Type B pancreatic cell (in vitro differentiated cells): ENCODE data around the gene KIF6. TPM values are rescaled to one million over a fixed set of nuclear protein-coding genes. Genes with fewer than 3 reads are reported as not detected.

Experiments
- DNase-seq: peaks from one replicate; pipeline ENCODE4 v3.0.0; 2021; ENCODE audit warnings: mixed read lengths; ENCODE audit not compliant: unreplicated experiment; ENCODE audit errors: extremely low spot score
- H3K27ac Mint-ChIP-seq: 2 replicates; pipeline ENCODE4 v1.8.0; 2021; ENCODE audit warnings: mild to moderate bottlenecking, mixed read lengths
- H3K27me3 Mint-ChIP-seq: 2 replicates; pipeline ENCODE4 v1.8.0; 2021; ENCODE audit warnings: mixed read lengths
- H3K36me3 Mint-ChIP-seq: 2 replicates; pipeline ENCODE4 v1.8.0; 2021; ENCODE audit warnings: mixed read lengths
- H3K4me1 Mint-ChIP-seq: one replicate; pipeline ENCODE4 v1.8.0; 2021; ENCODE audit warnings: mixed read lengths; ENCODE audit not compliant: unreplicated experiment
- H3K4me3 Mint-ChIP-seq: 2 replicates; pipeline ENCODE4 v1.8.0; 2021; ENCODE audit warnings: mild to moderate bottlenecking, mixed read lengths
- H3K9me3 Mint-ChIP-seq: 2 replicates; pipeline ENCODE4 v1.8.0; 2021; ENCODE audit warnings: mixed read lengths
- CTCF ChIP-seq: fragments of 200-600 bp; sonication (generic); conservative IDR thresholded peaks from 2 replicates; pipeline ENCODE4 v1.5.0; 2021; ENCODE audit warnings: antibody characterized with exemption, mild to moderate bottlenecking
- total RNA-seq: library from RNA; stranded (reverse); gene quantifications from 2 replicates; pipeline ENCODE4 v1.2.1, GENCODE V29; 2021; ENCODE audit warnings: low replicate concordance

The KIF6 gene
- total RNA-seq, 1 donor from 2014 or later: 3.3 TPM

GRCh38 chr6:39453241-39453640 is 272.0 kb downstream of the KIF6 start:
- Mint-ChIP-seq H3K36me3 (peaks cover 4% of the 10 kb centered on the region), H3K4me1 (no peaks in the 10 kb centered on the region), H3K9me3 (peaks cover 12% of the 10 kb centered on the region), H3K27me3 (peaks cover 10% of the 10 kb centered on the region), H3K27ac (no peak overlapping the region), H3K4me3 (no peak overlapping the region)
- DNase-seq: no peak
- no peak for TF ChIP-seq CTCF

- Mint-ChIP-seq H3K27me3 (peaks cover 10% of the 10 kb centered on the region), H3K36me3 (peaks cover 4% of the 10 kb centered on the region), H3K4me1 (no peaks in the 10 kb centered on the region), H3K9me3 (peaks cover 12% of the 10 kb centered on the region), H3K4me3 (no peak overlapping the region), H3K27ac (no peak overlapping the region)
- DNase-seq: no peak
- no peak for TF ChIP-seq CTCF
These were observed 272.7 kb downstream of the KIF6 start for GRCh38 chr6:39452306-39453145.

GRCh38 chr6:39451831-39452230 is 273.4 kb downstream of the KIF6 start:
- no peak for DNase-seq
- peaks cover 4% of the 10 kb centered on the region for H3K36me3 Mint-ChIP-seq
- no peak overlapping the region for H3K27ac Mint-ChIP-seq
- H3K4me1 Mint-ChIP-seq: no peaks in the 10 kb centered on the region
- H3K4me3 Mint-ChIP-seq: no peak overlapping the region
- peaks cover 10% of the 10 kb centered on the region for H3K27me3 Mint-ChIP-seq
- peaks cover 12% of the 10 kb centered on the region for H3K9me3 Mint-ChIP-seq
- peak; percentile 68 for TF ChIP-seq CTCF

GRCh38 chr6:39449022-39449421 is 276.2 kb downstream of the KIF6 start:
- peaks cover 8% of the 10 kb centered on the region for H3K9me3 Mint-ChIP-seq
- peaks cover 10% of the 10 kb centered on the region for H3K27me3 Mint-ChIP-seq
- no peak for DNase-seq
- H3K4me1 Mint-ChIP-seq: no peaks in the 10 kb centered on the region
- no peak for TF ChIP-seq CTCF
- H3K4me3 Mint-ChIP-seq: no peak overlapping the region
- peaks cover 2% of the 10 kb centered on the region for H3K36me3 Mint-ChIP-seq
- no peak overlapping the region for H3K27ac Mint-ChIP-seq

GRCh38 chr6:39446909-39447308 is 278.3 kb downstream of the KIF6 start:
- H3K36me3 Mint-ChIP-seq: no peaks in the 10 kb centered on the region
- TF ChIP-seq CTCF: no peak
- no peaks in the 10 kb centered on the region for H3K4me1 Mint-ChIP-seq
- no peak overlapping the region for H3K27ac Mint-ChIP-seq
- no peak for DNase-seq
- H3K9me3 Mint-ChIP-seq: no peaks in the 10 kb centered on the region
- H3K27me3 Mint-ChIP-seq: peaks cover 10% of the 10 kb centered on the region
- H3K4me3 Mint-ChIP-seq: no peak overlapping the region
